Gastrocnemius medialis (tissue), 4 donors: ENCODE measurements around the gene GHRH.

Experiments used
- POLR2A ChIP-seq, 2 donors: fragments of 450-650 bp; IDR thresholded peaks; one replicate each; pipeline ENCODE4 v1.6.1; 2017; ENCODE audit warnings: antibody characterized with exemption in 2 of 2, mild to moderate bottlenecking in 2 of 2, moderate library complexity in 2 of 2
- TF ChIP-seq, protein P1 (sequence below), 5 experiments: fragments of 450-650 bp in 3 of 5; fragments of 200-600 bp in 2 of 5; sonication (generic) in 2 of 5; IDR thresholded peaks in 4 of 5; conservative IDR thresholded peaks in 1 of 5; 1 replicate in 4 of 5; 2 replicates in 1 of 5; pipeline ENCODE4 v1.5.1; 2016 to 2019; ENCODE audit warnings: antibody characterized with exemption in 5 of 5, mild to moderate bottlenecking in 3 of 5, moderate library complexity in 3 of 5

DNA sequence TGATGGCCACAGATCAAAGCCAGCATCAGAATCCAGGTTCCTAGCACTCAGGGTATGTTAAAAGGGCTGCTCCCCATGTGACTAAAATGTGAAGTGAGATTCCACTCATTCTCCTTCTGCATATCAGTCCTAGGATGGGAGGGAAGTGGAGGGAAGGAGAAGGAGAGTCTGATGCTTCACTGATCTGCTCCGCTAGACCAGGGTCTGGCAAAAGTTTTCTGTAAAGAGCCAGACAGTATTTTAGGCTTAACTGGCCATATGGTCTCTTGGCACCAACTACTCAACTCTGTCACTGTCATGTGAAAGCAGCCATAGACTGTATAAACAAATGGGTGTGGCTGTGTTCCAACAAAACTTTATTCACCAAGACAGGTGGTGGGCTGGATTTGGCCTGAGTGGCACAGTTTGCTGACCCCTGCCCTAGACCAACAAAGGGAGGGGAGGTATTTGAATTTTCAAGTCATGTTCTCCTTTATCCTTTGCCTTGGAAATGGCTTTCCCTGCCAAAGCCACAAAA, 22.6 kb downstream of the GHRH start:
- TF ChIP-seq, protein P1, sequence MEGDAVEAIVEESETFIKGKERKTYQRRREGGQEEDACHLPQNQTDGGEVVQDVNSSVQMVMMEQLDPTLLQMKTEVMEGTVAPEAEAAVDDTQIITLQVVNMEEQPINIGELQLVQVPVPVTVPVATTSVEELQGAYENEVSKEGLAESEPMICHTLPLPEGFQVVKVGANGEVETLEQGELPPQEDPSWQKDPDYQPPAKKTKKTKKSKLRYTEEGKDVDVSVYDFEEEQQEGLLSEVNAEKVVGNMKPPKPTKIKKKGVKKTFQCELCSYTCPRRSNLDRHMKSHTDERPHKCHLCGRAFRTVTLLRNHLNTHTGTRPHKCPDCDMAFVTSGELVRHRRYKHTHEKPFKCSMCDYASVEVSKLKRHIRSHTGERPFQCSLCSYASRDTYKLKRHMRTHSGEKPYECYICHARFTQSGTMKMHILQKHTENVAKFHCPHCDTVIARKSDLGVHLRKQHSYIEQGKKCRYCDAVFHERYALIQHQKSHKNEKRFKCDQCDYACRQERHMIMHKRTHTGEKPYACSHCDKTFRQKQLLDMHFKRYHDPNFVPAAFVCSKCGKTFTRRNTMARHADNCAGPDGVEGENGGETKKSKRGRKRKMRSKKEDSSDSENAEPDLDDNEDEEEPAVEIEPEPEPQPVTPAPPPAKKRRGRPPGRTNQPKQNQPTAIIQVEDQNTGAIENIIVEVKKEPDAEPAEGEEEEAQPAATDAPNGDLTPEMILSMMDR (IDR thresholded peaks at IDR 0.05 in 4 of 5, conservative IDR thresholded peaks at IDR 0.05 in 1 of 5), result no peak
- no peak for TF ChIP-seq POLR2A (IDR thresholded peaks at IDR 0.05)
